NCI-H345 treated with DMSO at 0.1 percent for 48 hours (cell line): ENCODE measurements around the gene MALAT1.

Experiments used
- DNase-seq: peaks from one replicate; lab custom pipeline; 2025; ENCODE audit not compliant: unreplicated experiment; lab: John Stamatoyannopoulos, UW

MALAT1 gene

DNA sequence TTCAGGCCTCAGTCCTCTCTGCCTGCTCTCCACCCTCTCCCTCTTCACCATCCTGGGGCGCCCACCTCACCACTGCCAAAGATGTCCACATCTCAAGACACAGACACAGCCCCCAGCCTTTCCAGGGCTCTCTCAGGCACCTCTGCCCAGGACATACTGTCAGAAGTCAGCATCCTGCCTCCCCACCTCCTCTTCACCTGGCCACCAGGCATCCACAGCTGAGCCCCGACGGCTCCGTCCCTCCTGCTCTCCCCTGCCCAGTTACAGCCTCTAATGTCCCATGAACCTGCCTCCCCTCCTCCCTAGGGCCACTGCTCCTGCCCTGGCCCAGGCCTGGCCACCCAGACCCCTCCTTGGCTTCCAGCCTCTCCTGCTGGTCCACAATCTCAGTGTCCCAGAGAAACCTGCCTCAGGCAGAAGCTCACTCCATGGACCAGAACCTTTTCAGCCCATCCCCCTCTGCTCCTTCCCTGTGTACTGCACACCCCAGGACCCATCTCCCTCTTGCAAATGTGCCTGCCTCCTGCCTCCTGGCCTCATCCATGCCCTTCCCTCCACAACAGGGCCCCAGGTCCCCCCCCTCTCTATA is 56.1 kb downstream of the MALAT1 start:
- no peak for DNase-seq

- DNase-seq: no peak
These were observed 56.9 kb downstream of the MALAT1 start for GRCh38 chr11:65555693-65556231.
